Endodermal cell (in vitro differentiated cells): Measurements from ENCODE around the gene GPX3. TPM values are rescaled to one million over a fixed set of nuclear protein-coding genes. Genes with fewer than 3 reads are reported as not detected.

Source experiments
- DNase-seq: peaks from one replicate; pipeline ENCODE4 v3.0.0-alpha.2; 2017
- H3K27ac ChIP-seq: 2 replicates; pipeline ENCODE4 v1.5.1; 2013; ENCODE audit warnings: mild to moderate bottlenecking, low read depth, low read length, moderate library complexity
- H3K27me3 ChIP-seq: 2 replicates; pipeline ENCODE4 v1.6.1; 2013; ENCODE audit warnings: mild to moderate bottlenecking, low read length, moderate library complexity; ENCODE audit not compliant: insufficient read depth, control insufficient read depth, poor library complexity, severe bottlenecking
- H3K36me3 ChIP-seq: 2 replicates; pipeline ENCODE4 v1.7.0; 2013; ENCODE audit warnings: mild to moderate bottlenecking, low read length, moderate library complexity; ENCODE audit not compliant: control insufficient read depth, insufficient read depth
- H3K4me1 ChIP-seq: one replicate; pipeline ENCODE4 v1.7.0; 2013; ENCODE audit warnings: low read length; ENCODE audit not compliant: control insufficient read depth, insufficient read depth
- H3K4me3 ChIP-seq: 2 replicates; pipeline ENCODE4 v1.5.1; 2013; ENCODE audit warnings: mild to moderate bottlenecking, low read length, moderate library complexity
- H3K9ac ChIP-seq: 2 replicates; pipeline ENCODE4 v1.6.1; 2013; ENCODE audit warnings: mild to moderate bottlenecking, low read length, moderate library complexity; ENCODE audit not compliant: poor library complexity, severe bottlenecking; ENCODE audit errors: extremely low read depth
- H3K9me3 ChIP-seq: 2 replicates; pipeline ENCODE4 v1.6.1; 2013; ENCODE audit warnings: mild to moderate bottlenecking, low read length, moderate library complexity; ENCODE audit not compliant: control insufficient read depth
- H3K27ac Mint-ChIP-seq: 2 replicates; pipeline ENCODE4 v1.8.0; 2020; ENCODE audit warnings: mixed read lengths
- H3K27me3 Mint-ChIP-seq: 2 replicates; pipeline ENCODE4 v1.8.0; 2021; ENCODE audit warnings: mild to moderate bottlenecking, mixed read lengths; ENCODE audit not compliant: insufficient read depth
- H3K36me3 Mint-ChIP-seq: 2 replicates; pipeline ENCODE4 v1.8.0; 2020; ENCODE audit warnings: low read depth, mixed read lengths
- H3K4me1 Mint-ChIP-seq: 2 replicates; pipeline ENCODE4 v1.8.0; 2020; ENCODE audit warnings: mixed read lengths
- H3K4me3 Mint-ChIP-seq: 2 replicates; pipeline ENCODE4 v1.8.0; 2020; ENCODE audit warnings: mild to moderate bottlenecking, moderate library complexity, mixed read lengths
- H3K9me3 Mint-ChIP-seq: 2 replicates; pipeline ENCODE4 v1.8.0; 2020; ENCODE audit warnings: mild to moderate bottlenecking, mixed read lengths
- WGBS, 2 experiments: methylation state at CpG; one replicate each; pipeline versions ENCODE4 v1.1.5 to v1.1.7; 2013; ENCODE audit warnings: missing lambda C conversion rate in 2 of 2, mixed read lengths in 1 of 2; ENCODE audit not compliant: insufficient coverage in 1 of 2, insufficient read length in 1 of 2; 5-methylcytosine and 5-hydroxymethylcytosine counted together
- total RNA-seq, 2 donors: library from RNA; stranded (reverse); fragmentation: NEBNext Ultra II Directional in 1 of 2; extraction: Animal tissue kit (Norgen Biotek cat#: 25700) in 1 of 2; gene quantifications; 2 replicates in 1 of 2; 3 replicates in 1 of 2; pipeline ENCODE4 v1.2.1, GENCODE V29; 2021
- TF ChIP-seq, protein P1 (sequence below): fragments of 200-600 bp; sonication (generic); conservative IDR thresholded peaks from 2 replicates; pipeline ENCODE4 v1.5.0; 2021; ENCODE audit warnings: antibody characterized with exemption, mild to moderate bottlenecking

The GPX3 gene
- total RNA-seq, 2 donors from 2014 or later: 44.9 to 47.1 TPM

DNA sequence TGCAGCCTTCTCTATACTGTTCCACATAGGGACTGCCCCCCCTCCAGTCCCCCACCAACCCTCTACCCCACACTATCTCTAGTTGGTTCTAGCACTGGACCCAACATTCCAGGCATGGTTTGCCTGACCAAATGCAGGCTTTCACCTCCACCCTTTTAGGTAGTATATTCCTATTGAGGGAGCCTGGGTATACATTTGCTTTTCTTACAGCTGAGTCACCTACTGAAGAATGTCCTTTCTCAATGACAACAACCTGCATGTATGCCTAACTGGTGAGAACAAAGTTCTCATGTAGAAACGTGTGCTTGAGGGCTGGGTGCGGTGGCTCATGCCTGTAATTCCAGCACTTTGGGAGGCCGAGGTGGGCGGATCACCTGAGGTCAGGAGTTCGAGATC, 52.2 kb downstream of the GPX3 start:
- H3K9me3 Mint-ChIP-seq: peaks cover 3% of the 10 kb centered on the region
- TF ChIP-seq, protein P1, sequence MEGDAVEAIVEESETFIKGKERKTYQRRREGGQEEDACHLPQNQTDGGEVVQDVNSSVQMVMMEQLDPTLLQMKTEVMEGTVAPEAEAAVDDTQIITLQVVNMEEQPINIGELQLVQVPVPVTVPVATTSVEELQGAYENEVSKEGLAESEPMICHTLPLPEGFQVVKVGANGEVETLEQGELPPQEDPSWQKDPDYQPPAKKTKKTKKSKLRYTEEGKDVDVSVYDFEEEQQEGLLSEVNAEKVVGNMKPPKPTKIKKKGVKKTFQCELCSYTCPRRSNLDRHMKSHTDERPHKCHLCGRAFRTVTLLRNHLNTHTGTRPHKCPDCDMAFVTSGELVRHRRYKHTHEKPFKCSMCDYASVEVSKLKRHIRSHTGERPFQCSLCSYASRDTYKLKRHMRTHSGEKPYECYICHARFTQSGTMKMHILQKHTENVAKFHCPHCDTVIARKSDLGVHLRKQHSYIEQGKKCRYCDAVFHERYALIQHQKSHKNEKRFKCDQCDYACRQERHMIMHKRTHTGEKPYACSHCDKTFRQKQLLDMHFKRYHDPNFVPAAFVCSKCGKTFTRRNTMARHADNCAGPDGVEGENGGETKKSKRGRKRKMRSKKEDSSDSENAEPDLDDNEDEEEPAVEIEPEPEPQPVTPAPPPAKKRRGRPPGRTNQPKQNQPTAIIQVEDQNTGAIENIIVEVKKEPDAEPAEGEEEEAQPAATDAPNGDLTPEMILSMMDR: no peak
- no peaks in the 10 kb centered on the region for H3K36me3 ChIP-seq
- peaks cover 11% of the 10 kb centered on the region for H3K36me3 Mint-ChIP-seq
- H3K27me3 Mint-ChIP-seq: no peaks in the 10 kb centered on the region
- 85 to 88% methylated on average over 2 to 5 of the region's 5 CpGs for WGBS, 2 experiments
- H3K4me3 ChIP-seq: no peak overlapping the region
- H3K4me1 ChIP-seq: peaks cover 8% of the 10 kb centered on the region
- H3K9ac ChIP-seq: no peak overlapping the region
- H3K4me1 Mint-ChIP-seq: peaks cover 7% of the 10 kb centered on the region
- no peaks in the 10 kb centered on the region for H3K9me3 ChIP-seq
- H3K27me3 ChIP-seq: no peaks in the 10 kb centered on the region
- peak overlapping the region; percentile 81 for H3K27ac Mint-ChIP-seq
- no peak for DNase-seq
- no peak overlapping the region for H3K4me3 Mint-ChIP-seq
- H3K27ac ChIP-seq: no peak overlapping the region

DNA sequence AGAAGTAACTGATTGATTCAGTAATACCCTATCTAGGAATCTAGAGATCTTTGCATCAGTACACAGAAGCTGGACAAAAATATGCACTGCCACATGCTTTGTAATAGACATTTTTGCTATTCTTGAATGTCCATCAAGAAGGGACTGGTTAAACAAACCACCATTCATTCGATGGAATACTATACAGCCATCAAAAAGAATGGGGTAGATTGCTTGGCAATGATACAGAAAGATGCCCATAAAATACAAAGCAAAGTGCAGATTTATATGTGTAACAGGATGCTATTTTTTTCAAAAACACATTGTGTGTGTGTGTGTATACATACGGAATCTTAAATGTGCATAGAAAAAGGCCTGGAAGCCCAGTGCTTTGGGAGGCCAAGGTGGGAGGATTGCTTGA, 52.9 kb downstream of the GPX3 start:
- no peaks in the 10 kb centered on the region for H3K9me3 ChIP-seq
- no peak overlapping the region for H3K4me3 ChIP-seq
- H3K4me1 ChIP-seq: peaks cover 8% of the 10 kb centered on the region
- Mint-ChIP-seq H3K27ac (no peak overlapping the region), H3K36me3 (peaks cover 5% of the 10 kb centered on the region), H3K9me3 (no peaks in the 10 kb centered on the region), H3K27me3 (no peaks in the 10 kb centered on the region), H3K4me1 (peaks cover 7% of the 10 kb centered on the region), H3K4me3 (no peak overlapping the region)
- 83 to 88% methylated on average over 1 to 2 of the region's 2 CpGs for whole genome bisulfite sequencing, 2 experiments
- no peak for DNase-seq
- H3K9ac ChIP-seq: no peak overlapping the region
- H3K36me3 ChIP-seq: no peaks in the 10 kb centered on the region
- TF ChIP-seq, protein P1: no peak
- no peak overlapping the region for H3K27ac ChIP-seq
- no peaks in the 10 kb centered on the region for H3K27me3 ChIP-seq

DNA sequence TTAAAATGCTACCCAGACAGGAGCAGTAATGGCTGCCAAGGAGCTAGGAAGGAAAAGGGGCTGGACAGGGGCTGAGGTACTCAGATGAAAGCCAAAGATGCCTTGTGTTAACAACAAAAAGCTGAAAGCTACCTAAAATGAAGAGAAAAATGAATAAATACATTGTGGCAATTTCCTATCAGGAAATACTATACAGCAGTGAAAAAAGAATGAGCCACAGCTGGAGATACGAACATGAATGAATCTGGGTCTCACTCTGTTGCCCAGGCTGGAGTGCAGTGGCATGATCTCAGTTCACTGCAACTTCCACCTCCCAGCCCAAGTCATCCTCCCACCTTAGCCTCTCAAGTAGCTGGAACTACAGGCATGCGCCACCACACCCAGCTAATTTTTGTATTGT, 54.2 kb downstream of the GPX3 start:
- H3K4me3 ChIP-seq: no peak overlapping the region
- no peak overlapping the region for H3K9ac ChIP-seq
- TF ChIP-seq, protein P1: no peak
- no peak overlapping the region for H3K27ac Mint-ChIP-seq
- H3K27me3 Mint-ChIP-seq: no peaks in the 10 kb centered on the region
- no peaks in the 10 kb centered on the region for H3K9me3 ChIP-seq
- WGBS, 2 experiments: 91 to 94% methylated on average over 1 to 2 of the region's 2 CpGs
- no peak for DNase-seq
- H3K27ac ChIP-seq: no peak overlapping the region
- peaks cover 2% of the 10 kb centered on the region for H3K36me3 Mint-ChIP-seq
- no peak overlapping the region for H3K4me3 Mint-ChIP-seq
- peaks cover 10% of the 10 kb centered on the region for H3K4me1 Mint-ChIP-seq
- H3K4me1 ChIP-seq: peaks cover 6% of the 10 kb centered on the region
- H3K27me3 ChIP-seq: no peaks in the 10 kb centered on the region
- H3K36me3 ChIP-seq: peaks cover 6% of the 10 kb centered on the region
- no peaks in the 10 kb centered on the region for H3K9me3 Mint-ChIP-seq
